Measurements from ENCODE around the gene MAD2L1.

Gene MAD2L1

GRCh38 chr4:120056246-120056645 lies 10.4 kb downstream of the MAD2L1 start:
- DNase-seq: peak; percentile 42 to 43

GRCh38 chr4:120055795-120056194 lies 10.9 kb downstream of the MAD2L1 start:
- DNase-seq: no peak

GRCh38 chr4:120055162-120055561 lies 11.5 kb downstream of the MAD2L1 start:
- no peak for DNase-seq

- peak; percentile 42 to 46 for DNase-seq
These were observed 12.7 kb downstream of the MAD2L1 start for GRCh38 chr4:120053911-120054310.

- no peak for DNase-seq
These were observed 13.8 kb downstream of the MAD2L1 start for GRCh38 chr4:120052856-120053255.

GRCh38 chr4:120051253-120051652 lies 15.4 kb downstream of the MAD2L1 start:
- DNase-seq: no peak

GRCh38 chr4:120049732-120050494 lies 16.7 kb downstream of the MAD2L1 start:
- DNase-seq: peak; percentile 68 to 73

GRCh38 chr4:120043828-120044227 lies 22.8 kb downstream of the MAD2L1 start:
- DNase-seq: no peak

GRCh38 chr4:120037411-120037810 lies 29.2 kb downstream of the MAD2L1 start:
- DNase-seq: no peak

- DNase-seq: no peak
These were observed 31.7 kb downstream of the MAD2L1 start for GRCh38 chr4:120034913-120035312.

- DNase-seq: no peak
These were observed 39.8 kb downstream of the MAD2L1 start for GRCh38 chr4:120026853-120027252.

- DNase-seq: no peak
These were observed 41.1 kb downstream of the MAD2L1 start for GRCh38 chr4:120025516-120025915.

- DNase-seq: no peak
These were observed 47.9 kb downstream of the MAD2L1 start for GRCh38 chr4:120018786-120019185.

- no peak for DNase-seq
These were observed 48.5 kb downstream of the MAD2L1 start for GRCh38 chr4:120017939-120018692.

- no peak for DNase-seq
These were observed 54.9 kb downstream of the MAD2L1 start for GRCh38 chr4:120011725-120012124.

GRCh38 chr4:120010646-120011045 lies 56.0 kb downstream of the MAD2L1 start:
- DNase-seq: no peak

GRCh38 chr4:120009731-120010130 lies 56.9 kb downstream of the MAD2L1 start:
- DNase-seq: no peak

- DNase-seq: no peak
These were observed 57.7 kb downstream of the MAD2L1 start for GRCh38 chr4:120008957-120009356.

GRCh38 chr4:120007896-120008436 lies 58.7 kb downstream of the MAD2L1 start:
- DNase-seq: no peak

- no peak for DNase-seq
These were observed 59.3 kb downstream of the MAD2L1 start for GRCh38 chr4:120007191-120007871.
